HCT116 (cell line): ENCODE measurements around the gene LRRC15. TPM values are rescaled to one million over a fixed set of nuclear protein-coding genes. Genes with fewer than 3 reads are reported as not detected.

ENCODE experiments used
- ATAC-seq: fragments of 200-7000 bp; cut with Tn5 transposase; 2 replicates; pipeline ENCODE4 v1.9.1; 2020; ENCODE audit warnings: mild to moderate bottlenecking, moderate library complexity
- BruUV-seq: library from RNA; stranded (reverse); fragments of 400-500 nt; replicated peaks from 2 replicates; lab custom pipeline; 2021; lab: Mats Ljungman, UMichigan
- CTCF ChIA-PET: fragments of 300-600 bp; sonication (Branson Sonifier 250); formaldehyde crosslinking; loops from one replicate; lab custom pipeline; 2021; ENCODE audit warnings: antibody characterized with exemption; lab: Charles Lee
- POLR2A ChIA-PET: fragments of 300-600, 350-600 bp; sonication (Branson Sonifier 250); formaldehyde crosslinking; loops from one replicate; lab custom pipeline; 2021; ENCODE audit warnings: antibody characterized with exemption; lab: Charles Lee
- RAD21 ChIA-PET, 2 experiments: fragments of 300-600 bp; sonication (Branson Sonifier 250); formaldehyde crosslinking; loops; one replicate each; lab custom pipeline; 2023; ENCODE audit warnings: low total read pairs in 2 of 2; ENCODE audit not compliant: uncharacterized antibody in 2 of 2, unreplicated experiment in 2 of 2, low non-redundant PET in 1 of 2; lab: Charles Lee
- DNase-seq: peaks from one replicate; pipeline ENCODE4 v3.0.0-alpha.2; 2010; ENCODE audit warnings: low read depth, low spot score
- H2AFZ ChIP-seq: fragments of 200-600 bp; shearing (Covaris generic), sonication (generic); 2 replicates; pipeline ENCODE4 v1.6.1; 2017; ENCODE audit warnings: low read depth, mixed run types, mixed read lengths, antibody characterized with exemption, low read length; ENCODE audit not compliant: poor library complexity, severe bottlenecking
- H3K27ac ChIP-seq: 2 replicates; pipeline ENCODE4 v1.5.1; 2012; ENCODE audit warnings: low read depth, low read length
- H3K27me3 ChIP-seq: fragments of 200-600 bp; sonication (generic); 2 replicates; pipeline ENCODE4 v1.6.1; 2016; ENCODE audit warnings: mixed run types, low read length, mixed read lengths; ENCODE audit not compliant: insufficient read depth
- H3K36me3 ChIP-seq, 2 experiments: fragments of 200-500 bp in 1 of 2; fragments of 200-600 bp in 1 of 2; sonication (Bioruptor generic) in 1 of 2; sonication (generic) in 1 of 2; 2 replicates each; pipeline versions ENCODE4 v1.5.1 to v1.6.1; 2014 to 2016; ENCODE audit warnings: low read length in 2 of 2, inconsistent platforms in 1 of 2, mixed read lengths in 1 of 2, mixed run types in 1 of 2; ENCODE audit not compliant: insufficient read depth in 2 of 2, control insufficient read depth in 1 of 2
- H3K4me1 ChIP-seq, 2 experiments: fragments of 200-600 bp in 1 of 2; sonication (generic) in 1 of 2; 2 replicates each; pipeline versions ENCODE4 v1.5.1 to v1.6.1; 2012 to 2017; ENCODE audit warnings: low read length in 2 of 2, inconsistent platforms in 1 of 2, mild to moderate bottlenecking in 1 of 2, mixed read lengths in 1 of 2, mixed run types in 1 of 2, moderate library complexity in 1 of 2; ENCODE audit not compliant: insufficient read depth in 2 of 2, control insufficient read depth in 1 of 2
- H3K4me2 ChIP-seq: fragments of 200-600 bp; sonication (generic); 2 replicates; pipeline ENCODE4 v1.6.1; 2017; ENCODE audit warnings: mixed run types, low read length, mixed read lengths
- H3K4me3 ChIP-seq, 2 experiments: fragments of 200-600 bp in 1 of 2; sonication (generic) in 1 of 2; replicated peaks in 1 of 2; 2 replicates each; pipeline ENCODE4 v1.5.1; 2011 to 2016; ENCODE audit warnings: low read length in 2 of 2, control low read depth in 1 of 2, low read depth in 1 of 2, mild to moderate bottlenecking in 1 of 2, mixed read lengths in 1 of 2, mixed run types in 1 of 2
- H3K79me2 ChIP-seq: fragments of 200-600 bp; sonication (generic); 2 replicates; pipeline ENCODE4 v1.6.1; 2017; ENCODE audit warnings: mild to moderate bottlenecking, mixed run types, low read length, moderate library complexity, mixed read lengths; ENCODE audit not compliant: insufficient read depth
- H3K9ac ChIP-seq: fragments of 200-600 bp; sonication (generic); 2 replicates; pipeline ENCODE4 v1.6.1; 2016; ENCODE audit warnings: low read length, mixed read lengths
- H3K9me2 ChIP-seq: fragments of 200-600 bp; sonication (generic), shearing (Covaris generic); 2 replicates; pipeline ENCODE4 v1.6.1; 2017; ENCODE audit warnings: mixed run types, mild to moderate bottlenecking, moderate library complexity; ENCODE audit not compliant: insufficient read depth
- H3K9me3 ChIP-seq, 2 experiments: fragments of 200-500 bp in 1 of 2; fragments of 200-600 bp in 1 of 2; sonication (Bioruptor generic) in 1 of 2; sonication (generic) in 1 of 2; 2 replicates each; pipeline ENCODE4 v1.6.1; 2014 to 2017; ENCODE audit warnings: low read length in 2 of 2, mixed read lengths in 2 of 2, inconsistent platforms in 1 of 2, low read depth in 1 of 2, mild to moderate bottlenecking in 1 of 2, mixed run types in 1 of 2, moderate library complexity in 1 of 2; ENCODE audit not compliant: control insufficient read depth in 1 of 2, insufficient read depth in 1 of 2
- H4K20me1 ChIP-seq: fragments of 200-600 bp; sonication (generic), shearing (Covaris generic); 2 replicates; pipeline ENCODE4 v1.6.1; 2017; ENCODE audit warnings: mixed run types, mild to moderate bottlenecking, moderate library complexity; ENCODE audit not compliant: insufficient read depth
- CBX3 ChIP-seq: IDR thresholded peaks from 2 replicates; pipeline ENCODE4 v1.6.1; 2012; ENCODE audit warnings: low read depth
- CEBPB ChIP-seq: IDR thresholded peaks from 2 replicates; pipeline ENCODE4 v1.6.1; 2012; ENCODE audit warnings: low read depth
- CTCF ChIP-seq, 3 experiments: fragments of 200-600 bp in 1 of 3; sonication (generic) in 1 of 3; IDR thresholded peaks in 2 of 3; conservative IDR thresholded peaks in 1 of 3; 2 replicates each; pipeline ENCODE4 v1.5.1; 2012 to 2017; ENCODE audit warnings: low read depth in 2 of 3, low read length in 2 of 3, antibody characterized with exemption in 1 of 3, borderline replicate concordance in 1 of 3, control low read depth in 1 of 3, mild to moderate bottlenecking in 1 of 3, mixed read lengths in 1 of 3, mixed run types in 1 of 3, moderate library complexity in 1 of 3; ENCODE audit not compliant: insufficient read depth in 1 of 3
- EGR1 ChIP-seq: IDR thresholded peaks from 2 replicates; pipeline ENCODE4 v1.6.1; 2012; ENCODE audit warnings: low read depth
- ELF1 ChIP-seq: IDR thresholded peaks from 2 replicates; pipeline ENCODE4 v1.6.1; 2012; ENCODE audit warnings: low read depth, borderline replicate concordance
- EZH2phosphoT487 ChIP-seq: fragments of 200-600 bp; IDR thresholded peaks from 2 replicates; pipeline ENCODE4 v1.6.1; 2018; ENCODE audit warnings: antibody characterized with exemption, borderline replicate concordance
- FOSL1 ChIP-seq: IDR thresholded peaks from 2 replicates; pipeline ENCODE4 v1.6.1; 2012; ENCODE audit warnings: low read depth
- JUND ChIP-seq: IDR thresholded peaks from 2 replicates; pipeline ENCODE4 v1.6.1; 2012
- MAX ChIP-seq: IDR thresholded peaks from 2 replicates; pipeline ENCODE4 v1.6.1; 2012
- POLR2AphosphoS5 ChIP-seq: IDR thresholded peaks from 2 replicates; pipeline ENCODE4 v1.6.1; 2011; ENCODE audit warnings: mild to moderate bottlenecking, low read depth, low read length, moderate library complexity
- SIN3A ChIP-seq: IDR thresholded peaks from 2 replicates; pipeline ENCODE4 v1.6.1; 2012; ENCODE audit warnings: low read depth
- SP1 ChIP-seq: IDR thresholded peaks from 2 replicates; pipeline ENCODE4 v1.6.1; 2012; ENCODE audit warnings: low read depth
- SRF ChIP-seq: IDR thresholded peaks from 2 replicates; pipeline ENCODE4 v1.6.1; 2012; ENCODE audit warnings: low read depth
- YY1 ChIP-seq: IDR thresholded peaks from 2 replicates; pipeline ENCODE4 v1.6.1; 2011; ENCODE audit warnings: low read length, low read depth, moderate library complexity, mild to moderate bottlenecking; ENCODE audit not compliant: insufficient replicate concordance; ENCODE audit errors: extremely low read depth
- intact Hi-C: fragments of 100-400 bp; cut with micrococcal nuclease; formaldehyde crosslinking; loops from 2 replicates; pipeline ENCODE4 v1.10.0; 2022
- total RNA-seq: library from RNA; stranded (reverse); gene quantifications from one replicate; pipeline ENCODE4 v1.2.1, GENCODE V29; 2021; ENCODE audit not compliant: unreplicated experiment

The LRRC15 gene
- total RNA-seq, 1 experiment from 2014 or later: not detected

GRCh38 chr3:194324823-194325327 lies 44.7 kb downstream of the LRRC15 start:
- H3K9me3 ChIP-seq: peaks cover 0 to 13% of the 10 kb centered on the region in 2 experiments; a peak in 1 of 4 replicates
- ATAC-seq: no peak
- peaks cover 18% of the 10 kb centered on the region; the same call in 1 of the 2 replicates for H3K79me2 ChIP-seq
- H3K27me3 ChIP-seq: no peaks in the 10 kb centered on the region
- H4K20me1 ChIP-seq: no peaks in the 10 kb centered on the region
- H3K9me2 ChIP-seq: no peaks in the 10 kb centered on the region
- CTCF ChIA-PET: interaction anchor here (1.5 to 3.0 kb wide), 2 partner anchors 9 to 543 kb away, joined by 12 to 21 read pairs; no protein-coding TSS in a partner anchor
- peak overlapping the region; percentile 87 for H3K9ac ChIP-seq
- BruUV-seq: no TSS peak
- H3K4me3 ChIP-seq: peak overlapping the region; percentile 44 to 61; a peak in 3 of 4 replicates
- POLR2A ChIA-PET: interaction anchor here (0.6 to 1.5 kb wide), 3 partner anchors 185 to 540 kb away, joined by 3 to 5 read pairs (median 4); no protein-coding TSS in a partner anchor
- RAD21 ChIA-PET: no interaction called here
- H3K27ac ChIP-seq: peak overlapping the region; percentile 95
- no peak for DNase-seq
- H3K36me3 ChIP-seq: no peaks in the 10 kb centered on the region
- H3K4me1 ChIP-seq: peaks cover 35 to 82% of the 10 kb centered on the region in 2 experiments
- TF ChIP-seq EGR1: no peak
- TF ChIP-seq SIN3A: no peak
- no peak for TF ChIP-seq CBX3
- TF ChIP-seq, all 23 proteins: peak for 0
- intact Hi-C loops: loop anchor here (5.0 kb wide), 2 partner anchors 453 to 1408 kb away; partner anchors contain the start of gene MB21D2
- Histone ChIP-seq H3K4me2 (peak overlapping the region; percentile 96), H2AFZ (no peak overlapping the region)

- RAD21 ChIA-PET: interaction anchor here in 1 of 2 experiments (0.7 to 1.1 kb wide), 2 partner anchors 54 to 188 kb away, joined by 3 to 4 read pairs; partner anchors contain the start of gene HES1
- POLR2A ChIA-PET: interaction anchor here (0.6 to 1.9 kb wide), 6 partner anchors 29 to 539 kb away, joined by 3 to 5 read pairs (median 4); no protein-coding TSS in a partner anchor
- peaks cover 18% of the 10 kb centered on the region; the same call in 1 of the 2 replicates for H3K79me2 ChIP-seq
- no peaks in the 10 kb centered on the region for H4K20me1 ChIP-seq
- H2AFZ ChIP-seq: peak overlapping the region; percentile 83
- peak overlapping the region; percentile 44 to 61 for H3K4me3 ChIP-seq
- DNase-seq: peak; percentile 76
- peaks cover 35 to 90% of the 10 kb centered on the region in 2 experiments for H3K4me1 ChIP-seq
- H3K9me3 ChIP-seq: peaks cover 0 to 13% of the 10 kb centered on the region in 2 experiments; a peak in 1 of 4 replicates
- BruUV-seq: no TSS peak
- peak; percentile 52 for ATAC-seq
- CTCF ChIA-PET: interaction anchor here (0.9 to 3.0 kb wide), 3 partner anchors 10 to 1511 kb away, joined by 3 to 21 read pairs (median 12); no protein-coding TSS in a partner anchor
- intact Hi-C loops: loop anchor here (2.0 to 5.0 kb wide), 2 partner anchors 187 to 452 kb away; partner anchors contain the start of gene HES1
- peak overlapping the region; percentile 95 for H3K27ac ChIP-seq
- H3K9ac ChIP-seq: peak overlapping the region; percentile 87
- H3K4me2 ChIP-seq: peak overlapping the region; percentile 96
- no peaks in the 10 kb centered on the region for H3K27me3 ChIP-seq
- H3K9me2 ChIP-seq: no peaks in the 10 kb centered on the region
- no peaks in the 10 kb centered on the region for H3K36me3 ChIP-seq
- peak; percentile 43 for TF ChIP-seq YY1
- no peak for TF ChIP-seq CBX3
- no peak for TF ChIP-seq JUND
- no peak for TF ChIP-seq CEBPB
- TF ChIP-seq SRF: no peak
- no peak for TF ChIP-seq SP1
- TF ChIP-seq SIN3A: no peak
- no peak for TF ChIP-seq FOSL1
- TF ChIP-seq EZH2phosphoT487: no peak
- no peak for TF ChIP-seq CTCF (IDR thresholded peaks at IDR 0.05 in 2 of 3, conservative IDR thresholded peaks at IDR 0.05 in 1 of 3; ENCODE audit: borderline replicate concordance in 1 of 3, insufficient read depth in 1 of 3, low read depth in 2 of 3, low read length in 2 of 3)
- TF ChIP-seq POLR2AphosphoS5: peak; percentile 37; the same call in 1 of the 2 replicates
- no peak for TF ChIP-seq MAX
- TF ChIP-seq ELF1: no peak
Measured at GRCh38 chr3:194323785-194324735, 45.5 kb downstream of the LRRC15 start.
